Measurements from ENCODE around the gene APP.
"Not testable (repeated sequence)": the region's sequence is repeated elsewhere in the genome, so short reads cannot be mapped to it uniquely, and the experiment has no call there.

The APP gene

DNA sequence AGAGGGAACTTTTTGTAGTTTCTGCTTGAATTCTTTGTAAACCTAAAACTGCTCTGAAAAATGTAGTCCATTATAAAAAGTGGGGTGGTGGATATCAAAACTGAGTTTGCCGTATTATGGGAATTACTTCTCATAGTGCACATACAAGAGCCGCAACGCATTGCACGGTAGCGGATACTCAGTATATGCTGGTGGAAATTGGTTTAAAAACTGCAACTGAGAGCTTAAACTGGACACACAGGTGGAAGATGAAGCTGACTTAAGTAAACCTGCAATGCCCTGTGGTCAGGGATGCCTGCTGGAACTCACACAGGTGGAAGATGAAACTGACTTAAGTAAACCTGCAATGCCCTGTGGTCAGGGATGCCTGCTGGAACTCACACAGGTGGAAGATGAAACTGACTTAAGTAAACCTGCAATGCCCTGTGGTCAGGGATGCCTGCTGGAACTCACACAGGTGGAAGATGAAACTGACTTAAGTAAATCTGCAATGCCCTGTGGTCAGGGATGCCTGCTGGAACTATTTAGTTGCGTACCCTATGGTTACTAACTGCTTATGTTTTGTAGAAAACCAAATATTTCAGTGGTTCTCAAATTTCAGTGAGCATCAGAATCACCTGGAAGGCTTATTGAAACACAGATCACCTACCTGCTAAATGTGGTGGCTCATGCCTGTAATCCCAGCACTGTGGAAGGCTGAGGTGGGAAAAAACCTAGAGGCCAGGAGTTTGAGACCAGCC lies 147.8 kb downstream of the APP start:
- DNase-seq (ENCODE audit: low spot score), result peak; percentile 40

DNA sequence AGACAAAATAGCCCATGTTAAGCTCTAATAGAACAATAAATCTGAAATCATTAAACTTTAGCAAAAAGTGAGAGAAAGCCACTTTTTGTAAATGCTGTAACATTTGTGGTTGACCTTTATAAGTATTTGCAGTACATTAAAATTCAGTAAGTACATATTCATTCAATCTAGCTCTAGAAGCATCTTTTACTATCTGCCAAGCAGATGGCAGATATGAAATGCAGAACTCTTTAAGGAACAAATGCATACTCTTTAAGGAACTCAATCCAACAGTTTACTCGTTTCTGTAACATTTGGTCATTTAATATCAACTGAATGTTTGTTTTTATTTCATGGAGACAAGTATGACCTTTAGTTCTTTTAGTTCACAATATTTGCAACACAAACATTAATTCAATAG lies 150.1 kb downstream of the APP start:
- DNase-seq (ENCODE audit: low spot score), result no peak

DNA sequence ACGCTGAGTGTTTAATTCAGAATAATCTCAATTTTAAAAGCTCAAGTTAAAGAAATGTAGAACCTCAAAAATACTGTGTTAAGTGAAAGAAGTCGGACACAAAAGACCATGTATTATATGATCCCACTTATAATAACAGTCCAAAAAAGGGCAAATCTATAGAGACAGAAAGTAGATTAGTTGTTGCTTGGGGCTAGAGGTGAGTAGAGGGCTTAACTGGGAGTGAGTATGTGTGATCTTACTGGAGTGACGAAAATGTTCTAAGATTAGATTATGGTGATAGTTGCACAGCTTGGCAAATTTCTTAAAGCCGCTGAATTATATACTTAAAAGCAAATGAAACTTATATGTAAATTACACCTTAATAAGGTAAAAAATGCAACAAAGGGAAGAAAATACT lies 150.5 kb downstream of the APP start:
- no peak for DNase-seq (ENCODE audit: low spot score)

DNA sequence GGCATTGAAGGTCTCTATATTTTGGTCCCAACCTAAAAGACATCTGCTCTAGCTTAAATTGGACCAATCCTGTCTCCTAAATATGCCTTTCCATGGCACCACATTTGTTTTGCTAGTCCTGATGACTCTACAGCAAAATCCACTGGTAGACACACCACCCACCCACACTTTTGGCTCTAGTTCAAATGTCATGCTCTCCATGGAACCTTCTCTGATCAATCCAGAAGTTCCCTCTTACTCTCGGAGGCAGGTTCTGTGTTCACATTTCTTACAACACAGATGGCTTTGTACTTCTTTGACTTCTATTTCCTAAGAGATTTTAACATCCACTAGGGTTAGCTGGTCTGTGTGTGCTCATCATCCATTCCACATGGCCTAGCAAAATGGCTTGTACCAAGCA lies 151.3 kb downstream of the APP start:
- DNase-seq (ENCODE audit: low spot score), result no peak

DNA sequence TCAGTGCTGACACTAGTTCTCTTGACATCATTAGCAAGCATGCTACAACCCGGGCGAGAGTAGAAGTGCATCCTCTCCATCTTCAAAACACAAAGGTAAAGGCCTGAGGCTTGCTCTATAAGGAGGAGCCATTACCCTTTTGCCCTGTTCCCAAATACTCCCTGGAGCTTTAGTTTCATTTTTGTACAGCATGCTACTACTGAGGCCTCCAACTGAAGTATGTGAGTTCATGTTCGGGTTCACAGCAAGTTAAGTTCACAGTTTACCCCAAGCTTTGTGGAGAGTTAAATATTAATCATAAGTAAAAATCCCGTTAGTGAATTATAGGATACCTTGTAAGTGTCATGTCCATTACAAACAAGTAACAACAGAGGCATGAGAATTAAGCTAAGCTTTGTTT lies 156.6 kb downstream of the APP start:
- DNase-seq (ENCODE audit: low spot score), result no peak

DNA sequence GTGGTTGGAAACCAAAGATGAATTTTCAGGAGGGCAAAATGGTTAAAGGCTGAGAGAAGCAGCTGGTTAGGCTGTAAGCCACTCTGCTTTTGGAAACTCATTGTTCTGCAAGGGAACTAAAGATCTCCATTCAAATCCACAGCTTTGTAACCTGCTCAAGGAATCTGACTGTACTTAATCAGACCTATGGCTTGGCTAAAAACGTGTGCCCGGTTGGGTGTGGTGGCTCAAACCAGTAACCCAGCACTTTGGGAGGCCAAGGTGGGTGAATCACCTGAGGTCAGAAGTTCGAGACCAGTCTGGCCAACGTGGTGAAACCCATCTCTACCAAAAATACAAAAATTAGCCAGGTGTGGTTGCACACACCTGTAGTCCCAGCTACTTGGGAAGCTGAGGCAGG lies 158.1 kb downstream of the APP start:
- not testable (repeated sequence) for DNase-seq (ENCODE audit: low spot score)

DNA sequence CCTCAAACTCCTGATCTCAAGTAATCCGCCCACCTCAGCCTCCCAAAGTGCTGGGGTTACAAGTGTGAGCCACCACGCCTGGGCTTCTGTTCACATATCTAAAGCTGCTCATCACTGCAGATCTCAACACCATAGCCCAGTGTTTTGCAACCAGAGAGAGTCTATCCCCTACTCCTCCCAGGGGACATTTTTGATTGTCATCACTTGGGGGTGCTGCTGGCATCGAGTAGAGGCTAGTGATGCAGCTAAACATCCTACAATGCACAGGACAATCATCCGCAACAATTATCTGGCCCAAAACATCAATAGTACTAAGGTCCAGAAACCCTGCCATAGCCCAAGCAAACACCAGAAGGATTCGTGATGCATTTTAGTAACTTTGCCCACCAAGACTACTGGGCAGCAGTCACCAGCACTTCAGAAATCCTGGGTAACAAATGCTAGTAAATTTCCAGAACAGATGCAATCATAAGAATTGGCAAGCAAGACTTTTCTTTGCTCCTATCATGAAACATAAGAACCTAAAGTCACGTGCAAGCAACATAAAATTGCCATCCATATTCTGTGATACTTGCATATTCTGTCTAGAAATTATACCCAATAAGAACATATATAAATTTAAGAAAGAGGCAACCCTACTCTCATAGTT lies 159.2 kb downstream of the APP start:
- DNase-seq (ENCODE audit: low spot score), result no peak

DNA sequence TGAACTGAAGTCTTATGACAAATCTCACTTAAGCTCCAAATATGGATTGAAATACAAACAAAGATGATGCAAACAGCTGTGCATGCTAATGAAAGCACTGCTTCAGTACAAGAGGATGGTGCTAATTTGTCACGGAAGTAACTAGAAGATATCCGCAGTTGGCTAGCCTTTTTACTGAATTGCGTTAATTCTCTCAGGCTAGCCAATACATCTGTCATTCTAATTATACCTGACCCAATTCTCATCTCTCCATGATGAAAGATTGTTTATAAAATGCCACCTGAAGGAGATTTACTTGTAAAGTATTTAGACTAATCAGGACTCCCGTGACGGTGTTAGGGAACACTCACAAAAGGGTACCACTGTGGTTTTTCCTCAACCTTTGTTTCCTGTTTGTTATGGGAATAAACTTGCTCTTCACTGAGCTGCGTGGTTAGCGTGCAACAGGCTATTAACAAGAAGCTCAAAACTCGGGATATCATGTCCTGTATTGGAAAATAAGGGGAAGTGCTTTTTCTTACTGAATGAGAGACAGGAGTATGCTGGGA lies 162.5 kb downstream of the APP start:
- no peak for DNase-seq (ENCODE audit: low spot score)

DNA sequence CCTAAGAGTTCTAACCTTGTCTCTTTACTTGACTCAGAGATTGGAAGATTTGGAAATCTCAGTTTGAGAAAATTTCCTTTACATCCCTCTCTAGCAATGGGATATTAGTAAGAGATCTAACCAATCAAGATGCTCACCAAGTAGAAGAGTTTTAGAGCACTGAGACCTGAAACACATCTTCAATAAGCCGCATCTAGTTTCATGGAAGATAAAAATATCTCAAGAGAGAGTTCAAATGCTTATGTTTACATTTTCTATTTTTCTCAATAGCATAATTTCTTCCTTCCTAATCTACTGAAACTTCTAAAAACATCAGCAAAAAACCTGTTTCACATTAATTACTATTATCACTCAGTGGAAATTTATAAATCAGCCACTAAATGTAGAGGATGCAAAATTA lies 165.1 kb downstream of the APP start:
- no peak for DNase-seq (ENCODE audit: low spot score)

DNA sequence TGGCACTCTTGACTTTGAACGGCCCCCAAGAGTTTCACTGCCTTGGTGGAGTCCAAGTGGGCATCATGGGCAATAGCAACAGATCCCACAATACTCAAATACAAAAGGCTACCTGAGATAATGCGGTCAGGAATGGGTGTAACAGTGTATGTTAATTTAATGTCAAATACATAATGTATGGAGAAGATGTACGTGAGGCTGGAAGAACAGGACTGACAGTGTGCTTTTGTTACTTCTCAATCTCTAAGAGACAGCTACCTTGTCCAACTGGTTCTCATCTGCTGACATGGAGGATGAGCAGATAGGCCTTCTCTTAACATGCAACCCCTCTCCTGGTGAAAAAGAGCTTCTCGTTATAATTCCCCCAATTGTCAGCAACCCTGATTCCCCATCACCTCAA lies 167.2 kb downstream of the APP start:
- DNase-seq (ENCODE audit: low spot score), result no peak

DNA sequence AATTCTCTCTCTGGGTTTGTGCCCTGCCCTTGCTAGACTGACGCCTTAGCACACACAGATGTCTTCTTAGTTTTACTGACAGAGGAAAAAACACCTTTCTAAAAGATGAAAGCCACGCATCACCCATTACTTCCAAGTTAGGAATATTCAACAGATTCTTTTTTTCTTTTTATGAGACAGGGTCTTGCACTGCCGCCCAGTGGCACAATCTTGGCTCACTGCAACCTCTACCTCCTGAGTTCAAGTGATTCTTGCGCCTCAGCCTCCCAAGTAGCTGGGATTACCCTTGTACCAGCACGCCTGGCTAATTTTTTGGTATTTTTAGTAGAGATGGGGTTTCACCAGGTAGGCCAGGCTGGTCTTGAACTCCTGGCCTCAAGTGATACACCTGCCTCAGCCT lies 169.2 kb downstream of the APP start:
- no peak for DNase-seq (ENCODE audit: low spot score)

DNA sequence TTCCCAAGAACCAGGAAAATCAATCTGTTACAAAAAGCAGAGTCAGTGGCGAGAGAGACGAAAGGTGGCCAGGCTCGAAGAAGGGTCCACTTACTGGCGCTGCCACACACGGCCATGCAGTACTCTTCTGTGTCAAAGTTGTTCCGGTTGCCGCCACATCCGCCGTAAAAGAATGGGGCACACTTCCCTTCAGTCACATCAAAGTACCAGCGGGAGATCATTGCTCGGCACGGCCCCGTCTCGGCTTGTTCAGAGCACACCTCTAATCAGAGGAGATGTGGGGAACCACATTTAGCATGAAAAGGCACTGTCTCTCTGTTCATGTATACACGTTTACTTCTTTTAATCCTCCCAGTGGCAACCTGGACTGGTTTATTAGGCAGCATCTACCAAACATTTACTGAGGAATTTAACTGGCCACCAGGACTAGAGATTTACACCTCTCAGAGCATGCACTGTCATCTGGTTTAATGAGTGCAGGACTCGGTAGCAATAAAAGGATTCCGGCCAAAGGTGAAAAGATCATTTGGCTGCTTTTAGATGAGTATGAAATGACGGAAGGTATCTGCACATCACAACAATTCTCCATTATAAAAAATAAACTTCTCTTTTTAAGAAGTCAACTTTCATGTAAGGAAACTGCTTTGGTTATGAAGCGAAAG lies 170.5 kb downstream of the APP start:
- DNase-seq (ENCODE audit: low spot score), result no peak

DNA sequence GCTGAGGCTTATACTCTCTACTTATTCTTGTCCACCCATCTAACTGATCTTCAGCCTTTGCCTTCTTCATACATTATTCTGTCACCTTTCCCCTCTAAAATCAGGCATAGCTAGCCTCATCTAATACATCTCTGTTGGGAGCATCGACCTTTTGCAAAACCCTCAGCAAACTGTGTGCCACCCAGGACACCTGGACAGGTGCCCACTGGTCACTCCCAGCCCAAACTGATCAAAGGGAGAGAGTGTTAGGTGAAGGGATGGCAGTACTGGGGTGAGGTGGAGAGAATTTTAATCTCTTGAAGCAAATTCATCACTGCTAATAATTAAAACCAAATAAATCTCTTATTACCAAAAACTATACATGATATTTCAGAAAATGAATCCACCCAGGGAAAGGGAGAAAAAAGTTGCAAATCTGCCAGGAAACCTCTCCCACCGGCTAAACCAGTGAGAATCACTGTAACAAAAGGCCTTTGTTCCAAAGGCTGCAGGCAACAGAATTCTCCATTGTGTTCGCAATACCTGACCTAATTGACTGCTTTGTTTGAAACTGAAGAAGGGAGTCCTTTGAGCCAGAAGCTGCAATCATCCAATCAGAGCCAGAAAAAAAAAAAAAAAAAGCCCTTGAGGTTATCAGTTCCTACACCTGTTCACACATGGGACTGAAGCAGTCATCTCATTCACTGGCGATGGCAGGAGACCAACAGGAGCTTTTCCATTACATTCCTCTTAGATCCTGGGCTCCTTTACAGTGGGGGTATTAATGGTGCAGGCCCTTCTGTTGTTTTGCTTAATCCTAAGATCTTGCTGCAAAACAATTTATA lies 172.6 kb downstream of the APP start:
- no peak for DNase-seq (ENCODE audit: low spot score)

DNA sequence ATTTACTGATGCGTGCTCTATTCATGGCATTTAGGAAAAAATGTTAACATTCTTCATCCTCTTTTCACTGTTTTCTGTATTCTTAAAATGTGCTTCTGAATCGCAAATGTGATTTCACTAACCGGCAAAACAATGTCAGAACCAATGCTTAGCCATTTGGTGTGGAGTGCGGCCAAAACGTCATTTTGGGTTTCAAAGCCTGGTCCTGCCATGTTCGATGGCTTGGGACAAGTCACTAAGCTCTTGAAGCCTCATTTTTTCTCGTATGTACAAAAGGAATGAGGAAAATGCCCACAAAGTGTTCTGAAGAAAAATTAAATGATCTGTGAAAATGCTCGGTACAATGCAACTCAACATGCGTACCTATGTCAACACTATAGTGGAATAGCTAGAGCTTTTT lies 175.3 kb downstream of the APP start:
- no peak for DNase-seq (ENCODE audit: low spot score)

DNA sequence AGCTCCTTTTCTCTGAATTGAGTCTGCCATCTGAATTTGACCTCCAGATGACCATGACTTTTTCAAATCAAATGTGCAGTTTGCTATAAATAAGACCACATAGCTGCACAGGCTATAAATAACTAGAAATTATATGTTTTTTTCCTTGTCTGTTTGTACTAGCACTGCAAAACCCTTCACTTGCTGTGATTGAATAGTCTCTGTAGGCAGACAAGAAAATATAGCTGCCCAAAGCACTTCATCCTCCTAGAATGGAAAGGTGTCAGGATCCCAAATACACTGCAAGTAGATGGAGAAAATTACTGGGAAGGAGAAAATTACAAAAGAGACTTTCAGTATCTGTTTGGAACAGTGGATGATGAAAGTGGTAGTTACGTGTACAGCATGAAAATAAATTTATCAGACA lies 175.8 kb downstream of the APP start:
- DNase-seq (ENCODE audit: low spot score), result no peak

DNA sequence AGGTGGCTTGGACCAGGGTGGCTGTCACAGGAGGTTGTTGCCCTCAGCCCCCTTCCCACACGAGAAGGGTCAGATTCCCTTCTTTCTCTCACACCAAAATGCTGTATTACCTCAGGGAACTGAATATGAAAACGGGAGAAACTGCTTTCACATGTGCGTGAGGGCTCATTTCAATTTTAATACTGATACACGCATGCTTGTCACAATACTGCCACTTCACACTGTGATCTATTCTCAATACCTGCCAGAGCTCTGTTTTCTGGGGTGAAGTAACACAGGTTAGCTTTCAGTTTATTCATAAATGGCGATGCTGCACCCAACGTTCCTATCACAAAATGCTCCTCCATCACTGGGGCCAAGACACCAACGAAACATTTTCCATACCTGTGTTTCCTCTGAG lies 181.8 kb downstream of the APP start:
- no peak for DNase-seq (ENCODE audit: low spot score)

DNA sequence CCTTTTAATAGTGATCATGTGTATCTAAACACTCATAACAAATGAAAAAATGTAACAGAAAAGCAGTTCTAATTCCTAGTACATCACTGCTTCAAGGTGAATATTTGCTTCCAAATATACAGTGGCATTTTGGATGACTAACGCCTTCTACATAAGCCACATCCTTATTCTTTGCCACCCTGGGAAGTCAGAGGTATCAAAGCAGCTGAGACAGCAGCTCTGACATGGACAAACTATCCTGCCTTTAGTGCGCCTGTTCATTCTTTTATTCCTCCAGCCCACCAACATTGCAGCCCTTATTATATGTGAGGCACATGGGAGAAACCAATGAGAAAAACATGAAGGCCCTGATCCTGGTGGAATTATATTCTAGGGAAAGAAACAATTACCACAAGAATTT lies 183.0 kb downstream of the APP start:
- DNase-seq (ENCODE audit: low spot score), result peak; percentile 38

DNA sequence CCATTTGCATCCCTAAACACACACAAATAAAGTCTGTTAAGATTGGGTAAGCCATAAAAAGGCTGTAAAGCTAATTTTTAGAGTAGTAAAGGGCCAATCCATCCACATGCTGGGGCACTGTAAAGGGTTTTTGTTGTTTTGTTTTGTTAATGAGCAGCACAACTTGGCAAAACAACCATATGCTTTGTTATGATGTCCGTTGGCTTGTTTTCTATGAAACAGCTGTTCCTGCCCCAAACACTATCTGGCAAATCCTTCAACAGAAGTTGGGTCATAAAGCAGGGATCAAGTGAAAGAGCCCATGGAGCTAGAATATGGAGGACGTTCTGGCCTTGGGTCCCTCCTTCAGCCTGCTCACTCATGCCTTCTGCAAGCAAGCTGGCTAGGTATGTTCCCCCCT lies 183.6 kb downstream of the APP start:
- DNase-seq (ENCODE audit: low spot score), result no peak

DNA sequence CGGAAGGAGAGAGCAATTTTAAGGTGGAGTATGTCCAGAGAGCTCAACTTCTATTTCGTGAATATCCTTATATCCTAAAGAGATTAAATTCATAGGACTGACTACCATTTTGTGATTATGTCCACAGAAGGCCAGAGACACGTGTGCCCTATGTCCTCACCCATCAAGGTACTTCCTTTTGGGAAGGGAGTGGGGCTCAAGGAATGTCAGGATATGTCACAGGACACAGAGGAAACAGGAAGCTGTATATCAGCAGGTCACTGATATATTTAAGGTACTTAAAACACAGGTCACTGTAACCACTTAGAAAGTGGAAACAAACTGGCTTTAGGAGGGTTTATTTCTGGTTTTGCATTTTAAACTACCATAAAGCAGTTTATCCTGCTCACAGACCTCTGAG lies 184.6 kb downstream of the APP start:
- no peak for DNase-seq (ENCODE audit: low spot score)

DNA sequence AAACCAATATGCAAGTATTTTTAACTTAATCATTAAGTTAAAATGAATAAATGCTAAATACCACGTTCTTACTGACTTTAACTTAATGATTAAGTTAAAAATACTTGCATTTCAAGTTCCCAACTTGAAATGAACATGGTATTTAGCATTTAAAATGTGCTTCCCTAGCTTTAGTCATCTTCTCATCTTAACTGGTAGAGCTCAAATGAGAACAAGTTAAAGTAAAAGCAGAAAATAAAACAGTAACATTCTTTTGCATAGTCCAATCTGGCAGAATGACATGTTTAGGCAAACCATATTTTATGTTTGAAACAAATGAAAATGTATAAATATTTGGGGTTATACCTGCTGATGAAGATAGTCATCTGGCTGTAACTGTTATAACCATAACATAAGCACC lies 186.0 kb downstream of the APP start:
- DNase-seq (ENCODE audit: low spot score), result no peak

DNA sequence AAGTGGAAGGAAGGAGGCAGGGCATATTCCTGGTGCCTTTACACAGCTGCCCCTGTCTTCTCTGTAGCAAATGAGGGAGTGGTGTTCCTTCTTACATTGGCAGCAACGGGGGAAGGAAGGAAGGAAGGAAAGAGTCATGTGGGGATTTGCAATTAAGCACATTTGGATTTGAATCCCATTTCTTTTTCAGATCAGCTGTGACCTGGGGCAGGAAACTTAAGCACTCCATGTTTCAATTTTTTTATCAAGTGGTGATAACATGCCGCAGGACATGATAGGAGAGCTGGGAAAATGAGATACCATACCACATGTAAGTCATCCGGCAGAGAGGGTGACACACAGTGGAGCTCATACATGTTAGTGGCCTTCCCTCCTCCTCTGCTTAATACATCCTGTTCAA lies 186.8 kb downstream of the APP start:
- DNase-seq (ENCODE audit: low spot score), result no peak

DNA sequence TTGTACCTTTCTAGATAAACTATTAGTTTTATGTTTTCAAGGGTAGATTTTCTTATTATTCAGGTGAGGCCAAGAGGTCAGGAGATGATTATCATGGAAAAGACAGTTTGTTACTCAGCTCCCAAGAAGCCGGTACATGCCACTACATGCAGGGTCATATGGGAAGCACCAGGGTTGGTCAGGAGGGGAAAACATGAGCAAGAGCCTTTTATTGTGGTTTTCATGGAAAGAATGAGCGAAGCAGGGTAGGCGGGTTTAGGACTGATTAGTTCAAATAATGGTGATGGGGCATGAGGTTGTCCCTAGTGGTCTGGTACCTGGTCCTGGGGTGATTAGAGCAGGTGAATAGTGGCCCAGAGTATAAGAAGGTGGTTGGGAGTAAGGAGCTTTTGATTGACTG lies 189.9 kb downstream of the APP start:
- no peak for DNase-seq (ENCODE audit: low spot score)

Measured in kidney tubule cell (primary cell).